Measurements from ENCODE around the gene GAST. TPM values are rescaled to one million over a fixed set of nuclear protein-coding genes. Genes with fewer than 3 reads are reported as not detected.

GAST gene
- total RNA-seq, 2 experiments from 2014 or later: not detected

GRCh38 chr17:41762391-41762790, 50.3 kb downstream of the GAST start:
- Mint-ChIP-seq H3K4me1 (ENCODE audit: low read depth) (no peaks in the 10 kb centered on the region), H3K9me3 (no peaks in the 10 kb centered on the region), H3K4me3 (no peak overlapping the region), H3K36me3 (no peaks in the 10 kb centered on the region), H3K27ac (no peak overlapping the region), H3K27me3 (no peaks in the 10 kb centered on the region)
- POLR2A ChIA-PET: no interaction called here
- no peak for DNase-seq
- intact Hi-C loops (cut with micrococcal nuclease): no loop called here
- CTCF ChIA-PET: no interaction called here

GRCh38 chr17:41762841-41763240, 50.7 kb downstream of the GAST start:
- ChIA-PET CTCF (no interaction called here), POLR2A (no interaction called here)
- H3K27ac Mint-ChIP-seq: no peak overlapping the region
- no peaks in the 10 kb centered on the region for H3K9me3 Mint-ChIP-seq
- intact Hi-C loops (cut with micrococcal nuclease): no loop called here
- H3K36me3 Mint-ChIP-seq: no peaks in the 10 kb centered on the region
- DNase-seq: no peak
- no peaks in the 10 kb centered on the region for H3K4me1 Mint-ChIP-seq (ENCODE audit: low read depth)
- no peak overlapping the region for H3K4me3 Mint-ChIP-seq
- H3K27me3 Mint-ChIP-seq: no peaks in the 10 kb centered on the region

GRCh38 chr17:41763327-41763726, 51.2 kb downstream of the GAST start:
- H3K4me3 Mint-ChIP-seq: no peak overlapping the region
- intact Hi-C loops (cut with micrococcal nuclease): no loop called here
- CTCF ChIA-PET: no interaction called here
- H3K36me3 Mint-ChIP-seq: no peaks in the 10 kb centered on the region
- no peak for DNase-seq
- H3K27ac Mint-ChIP-seq: no peak overlapping the region
- no peaks in the 10 kb centered on the region for H3K4me1 Mint-ChIP-seq (ENCODE audit: low read depth)
- POLR2A ChIA-PET: no interaction called here
- no peaks in the 10 kb centered on the region for H3K9me3 Mint-ChIP-seq
- H3K27me3 Mint-ChIP-seq: no peaks in the 10 kb centered on the region

Other genes starting within 250 kb of the GAST start
- gene KRT32, start 244.9 kb upstream of the GAST start, total RNA-seq: not detected
- gene KRT35, start 231.2 kb upstream of the GAST start, total RNA-seq: not detected
- not detected for gene KRT36, start 222.4 kb upstream of the GAST start, total RNA-seq
- not detected for gene KRT13, start 206.7 kb upstream of the GAST start, total RNA-seq
- gene KRT15, start 193.4 kb upstream of the GAST start, total RNA-seq: not detected
- not detected for gene KRT19, start 184.0 kb upstream of the GAST start, total RNA-seq
- not detected for gene KRT9, start 140.3 kb upstream of the GAST start, total RNA-seq
- gene KRT14, start 125.4 kb upstream of the GAST start, total RNA-seq: not detected
- not detected for gene KRT16, start 99.6 kb upstream of the GAST start, total RNA-seq
- gene KRT17, start 87.8 kb upstream of the GAST start, total RNA-seq: not detected
- 1,000 to 10,000 TPM; 1,052 to 1,072 TPM for gene EIF1, start 23.4 kb upstream of the GAST start, total RNA-seq
- gene HAP1, start 22.3 kb downstream of the GAST start, total RNA-seq: not detected
- gene JUP, start 74.4 kb downstream of the GAST start, total RNA-seq: under 1 TPM; 0.12 to 0.29 TPM
- gene P3H4, start 99.6 kb downstream of the GAST start, total RNA-seq: 1 to 10 TPM; 2.5 to 2.9 TPM
- gene FKBP10, start 100.7 kb downstream of the GAST start, total RNA-seq: 1 to 10 TPM in 1 of 2 experiments, under 1 TPM in 1; 0.76 to 1.4 TPM
- gene NT5C3B, start 123.9 kb downstream of the GAST start, total RNA-seq: 10 to 100 TPM; 29.0 to 29.5 TPM
- gene KLHL10, start 125.5 kb downstream of the GAST start, total RNA-seq: under 1 TPM; 0.12 to 0.29 TPM
- 10 to 100 TPM; 23.6 to 25.2 TPM for gene KLHL11, start 153.1 kb downstream of the GAST start, total RNA-seq
- 100 to 1,000 TPM; 186 to 203 TPM for gene ACLY, start 206.6 kb downstream of the GAST start, total RNA-seq
- 1 to 10 TPM in 1 of 2 experiments, under 1 TPM in 1; 0.77 to 1.4 TPM for gene ODAD4, start 218.3 kb downstream of the GAST start, total RNA-seq

Data from activated CD4-positive, alpha-beta memory T cell treated with anti-CD3 and anti-CD28 coated beads for 36 hours (primary cell).